ENCODE measurements around the gene CSRP3.

The CSRP3 gene

DNA sequence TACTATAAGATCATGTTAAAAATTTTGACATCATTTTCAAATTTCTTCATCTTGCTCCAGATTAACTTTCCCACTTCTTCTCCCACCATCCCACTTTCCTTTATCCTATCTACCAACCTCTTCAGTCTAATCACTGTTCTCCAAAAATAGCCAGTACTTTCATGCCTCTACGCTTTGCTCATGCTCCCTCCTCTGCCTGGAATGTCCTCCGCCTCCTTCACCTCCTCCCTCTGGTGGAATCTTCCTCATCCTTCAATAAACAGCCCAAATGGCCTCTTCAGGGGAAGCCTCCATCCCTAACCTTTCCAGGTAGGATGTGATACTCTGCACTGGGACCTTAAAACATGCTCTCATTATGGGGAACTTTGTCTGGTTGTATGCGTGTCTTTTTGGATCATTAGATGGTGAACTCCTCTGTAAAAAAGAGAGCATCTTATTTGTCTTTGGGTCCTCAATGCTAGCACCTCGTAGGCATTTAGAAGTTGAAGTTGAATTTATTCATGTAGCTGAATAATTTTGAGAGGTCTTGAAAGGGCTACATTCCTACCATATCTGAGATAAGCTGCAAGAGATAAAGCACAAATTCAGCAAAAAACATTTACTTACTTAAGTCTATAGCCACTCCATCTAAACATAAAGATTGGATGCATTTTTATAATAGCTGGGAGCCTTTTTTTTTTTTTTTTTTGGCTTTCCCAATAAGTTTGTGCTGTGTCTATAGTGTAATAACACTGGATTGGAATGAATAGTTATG is 8.0 kb upstream of the CSRP3 start:
- no peak overlapping the region for H3K4me3 ChIP-seq (ENCODE audit: low read depth, low read length)
- TF ChIP-seq, protein P1, sequence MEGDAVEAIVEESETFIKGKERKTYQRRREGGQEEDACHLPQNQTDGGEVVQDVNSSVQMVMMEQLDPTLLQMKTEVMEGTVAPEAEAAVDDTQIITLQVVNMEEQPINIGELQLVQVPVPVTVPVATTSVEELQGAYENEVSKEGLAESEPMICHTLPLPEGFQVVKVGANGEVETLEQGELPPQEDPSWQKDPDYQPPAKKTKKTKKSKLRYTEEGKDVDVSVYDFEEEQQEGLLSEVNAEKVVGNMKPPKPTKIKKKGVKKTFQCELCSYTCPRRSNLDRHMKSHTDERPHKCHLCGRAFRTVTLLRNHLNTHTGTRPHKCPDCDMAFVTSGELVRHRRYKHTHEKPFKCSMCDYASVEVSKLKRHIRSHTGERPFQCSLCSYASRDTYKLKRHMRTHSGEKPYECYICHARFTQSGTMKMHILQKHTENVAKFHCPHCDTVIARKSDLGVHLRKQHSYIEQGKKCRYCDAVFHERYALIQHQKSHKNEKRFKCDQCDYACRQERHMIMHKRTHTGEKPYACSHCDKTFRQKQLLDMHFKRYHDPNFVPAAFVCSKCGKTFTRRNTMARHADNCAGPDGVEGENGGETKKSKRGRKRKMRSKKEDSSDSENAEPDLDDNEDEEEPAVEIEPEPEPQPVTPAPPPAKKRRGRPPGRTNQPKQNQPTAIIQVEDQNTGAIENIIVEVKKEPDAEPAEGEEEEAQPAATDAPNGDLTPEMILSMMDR (IDR thresholded peaks at IDR 0.05; ENCODE audit: low read depth, low read length), result no peak

DNA sequence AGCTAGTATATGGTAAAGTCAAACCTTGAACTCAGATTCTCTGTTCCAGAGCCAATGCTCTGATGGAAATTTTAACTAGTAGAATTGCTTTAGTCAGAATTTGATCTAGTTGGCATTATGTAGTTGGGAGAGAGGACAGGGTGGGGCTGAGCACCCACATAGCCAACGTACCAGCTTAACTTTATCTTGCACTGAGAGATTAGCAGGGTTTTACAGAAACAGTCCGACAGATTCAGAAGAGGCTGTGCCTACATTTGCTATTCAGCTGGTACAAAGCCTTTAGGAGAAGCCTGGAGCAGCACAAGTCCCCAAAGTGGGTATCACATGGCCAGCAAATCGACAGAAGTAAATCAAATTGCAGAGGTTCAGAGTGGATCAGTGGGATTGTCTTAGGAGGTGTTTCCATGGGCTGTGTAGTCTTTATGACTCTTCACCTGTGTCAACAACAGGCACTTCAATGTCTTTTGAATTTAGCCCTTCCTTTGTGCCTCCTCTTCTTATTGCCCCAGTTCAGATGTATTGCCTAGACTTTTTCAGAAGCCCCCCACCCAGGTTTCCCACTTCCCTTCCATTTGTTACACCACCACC is 7.3 kb upstream of the CSRP3 start:
- no peak overlapping the region for H3K4me3 ChIP-seq (ENCODE audit: low read depth, low read length)
- TF ChIP-seq, protein P1 (IDR thresholded peaks at IDR 0.05; ENCODE audit: low read depth, low read length), result no peak

DNA sequence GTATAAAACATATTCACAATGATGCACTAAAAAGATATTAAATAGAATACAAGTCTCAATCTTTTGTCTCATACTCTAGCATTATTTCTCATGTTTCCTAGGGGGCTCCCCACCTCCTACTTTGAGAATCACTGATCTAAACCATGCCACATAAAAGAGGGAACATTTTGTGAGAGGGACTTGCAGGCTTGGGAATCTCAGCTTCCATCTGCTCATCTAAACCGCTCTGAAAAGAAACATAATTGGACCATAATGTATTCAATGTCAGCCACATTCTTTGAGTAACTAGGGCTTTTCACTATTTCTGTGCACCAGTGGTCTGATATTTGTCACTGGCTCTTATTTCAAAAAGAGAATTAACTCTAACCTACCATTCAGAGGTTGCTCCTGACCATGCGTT is 6.4 kb upstream of the CSRP3 start:
- TF ChIP-seq, protein P1 (IDR thresholded peaks at IDR 0.05; ENCODE audit: low read depth, low read length), result no peak
- no peak overlapping the region for H3K4me3 ChIP-seq (ENCODE audit: low read depth, low read length)

DNA sequence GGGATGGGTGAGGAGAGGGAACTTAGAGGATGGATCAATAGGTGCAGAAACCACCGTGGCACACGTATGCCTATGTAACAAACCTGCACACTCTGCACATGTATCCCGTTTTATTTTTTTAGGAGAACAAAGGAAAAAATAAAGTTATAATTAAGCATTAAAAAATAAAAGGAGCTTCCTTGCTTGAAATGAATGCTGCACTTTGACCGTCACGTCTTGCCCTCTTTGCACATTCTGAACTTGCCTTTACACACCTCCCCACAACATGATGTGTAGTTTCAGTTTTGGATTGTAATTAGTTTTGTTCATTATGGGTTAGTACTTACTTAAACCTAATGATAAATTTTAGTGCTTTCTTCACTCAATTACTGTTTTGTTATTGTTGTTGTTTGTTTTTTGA is 3.1 kb upstream of the CSRP3 start:
- TF ChIP-seq, protein P1 (IDR thresholded peaks at IDR 0.05; ENCODE audit: low read depth, low read length), result no peak
- no peak overlapping the region for H3K4me3 ChIP-seq (ENCODE audit: low read depth, low read length)

DNA sequence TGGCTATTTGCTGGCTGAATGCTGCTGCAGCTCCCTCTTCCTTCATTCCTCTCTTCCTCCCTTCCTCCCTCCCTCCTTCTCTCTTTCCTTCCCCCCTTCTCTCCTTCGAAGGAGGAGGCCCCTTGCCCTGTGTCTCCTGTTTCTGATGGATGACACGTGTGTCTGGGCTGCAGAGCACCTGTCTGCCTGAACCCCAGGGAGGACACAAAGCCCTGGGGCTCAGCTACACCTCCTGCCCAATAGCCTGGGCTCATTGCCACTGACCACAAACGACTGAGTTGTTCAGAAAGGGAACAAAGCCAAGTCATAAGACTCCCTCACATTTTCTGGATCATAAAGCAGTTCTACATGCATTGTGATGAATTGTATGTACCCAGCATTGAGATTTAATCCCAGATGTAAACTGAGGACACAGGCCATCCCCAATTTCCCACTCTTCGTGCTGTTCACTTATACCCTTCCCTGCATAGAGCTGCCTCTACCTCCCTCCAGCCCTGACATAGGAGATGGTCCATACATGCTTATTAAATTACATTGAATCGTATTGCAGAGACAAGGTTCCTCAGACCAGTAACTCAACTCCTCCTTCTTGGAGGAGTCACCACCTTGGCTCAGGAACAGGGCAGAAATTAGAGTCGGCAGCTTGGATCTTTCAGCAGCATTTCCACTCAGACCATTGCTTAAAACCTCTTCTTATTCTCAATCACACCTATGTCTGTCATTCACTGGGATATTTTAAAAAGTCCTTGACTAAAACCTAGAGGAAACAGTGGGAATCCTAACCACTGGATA is 1.2 kb downstream of the CSRP3 start:
- TF ChIP-seq, protein P1 (IDR thresholded peaks at IDR 0.05; ENCODE audit: low read depth, low read length), result no peak

DNA sequence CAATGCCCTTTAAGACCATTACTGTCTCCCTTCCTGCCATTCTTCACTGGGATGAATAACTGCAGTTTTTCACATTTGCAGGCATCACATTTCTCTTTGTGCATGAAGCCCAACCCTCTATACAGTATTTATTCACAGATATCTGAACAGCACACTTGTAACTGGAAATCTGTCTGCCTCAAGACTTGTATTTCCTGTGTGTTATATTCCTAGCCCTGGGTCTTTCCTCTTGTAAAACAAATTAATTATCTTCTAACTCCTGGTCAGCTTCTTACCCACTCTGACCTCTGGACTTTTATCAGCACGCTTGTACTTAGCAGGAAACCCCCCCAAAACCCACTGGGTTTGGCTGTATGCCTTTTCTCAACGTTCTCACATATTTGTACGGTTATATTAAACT is 2.0 kb downstream of the CSRP3 start:
- TF ChIP-seq, protein P1 (IDR thresholded peaks at IDR 0.05; ENCODE audit: low read depth, low read length), result no peak
- no peak overlapping the region for H3K4me3 ChIP-seq (ENCODE audit: low read depth, low read length)

More for the DNA sequence above, 1.2 kb downstream of the CSRP3 start:
- H3K4me3 ChIP-seq (ENCODE audit: low read depth, low read length), result no peak overlapping the region

DNA sequence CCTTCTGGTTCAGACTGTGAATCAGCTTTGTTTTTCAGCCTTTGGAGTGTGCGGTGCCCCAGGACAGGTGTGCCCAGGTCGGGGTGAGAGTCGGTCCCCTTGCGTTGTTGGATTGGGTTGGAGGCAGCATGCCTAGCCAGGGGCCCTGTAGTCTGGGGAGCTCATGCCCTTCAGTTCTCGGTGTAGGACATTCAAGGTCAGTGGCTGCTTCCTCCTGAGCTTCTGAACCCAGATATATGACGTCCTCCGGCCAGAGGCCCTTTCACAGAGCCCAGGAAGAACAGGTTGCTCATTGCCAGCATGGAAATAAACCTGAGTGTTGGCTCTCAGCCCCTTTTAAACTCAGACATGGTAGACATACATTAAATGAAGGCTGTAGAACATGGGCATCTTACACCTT is 2.7 kb downstream of the CSRP3 start:
- TF ChIP-seq, protein P1 (IDR thresholded peaks at IDR 0.05; ENCODE audit: low read depth, low read length), result no peak
- H3K4me3 ChIP-seq (ENCODE audit: low read depth, low read length), result no peak overlapping the region
